ENCODE measurements around the gene HSCB. TPM values are rescaled to one million over a fixed set of nuclear protein-coding genes. Genes with fewer than 3 reads are reported as not detected.
"Not testable (repeated sequence)": the region's sequence is repeated elsewhere in the genome, so short reads cannot be mapped to it uniquely, and the experiment has no call there.

HSCB gene
- total and polyA plus RNA-seq, 3 experiments from 2014 or later: 10.9 to 14.6 (median 12.6) TPM

DNA sequence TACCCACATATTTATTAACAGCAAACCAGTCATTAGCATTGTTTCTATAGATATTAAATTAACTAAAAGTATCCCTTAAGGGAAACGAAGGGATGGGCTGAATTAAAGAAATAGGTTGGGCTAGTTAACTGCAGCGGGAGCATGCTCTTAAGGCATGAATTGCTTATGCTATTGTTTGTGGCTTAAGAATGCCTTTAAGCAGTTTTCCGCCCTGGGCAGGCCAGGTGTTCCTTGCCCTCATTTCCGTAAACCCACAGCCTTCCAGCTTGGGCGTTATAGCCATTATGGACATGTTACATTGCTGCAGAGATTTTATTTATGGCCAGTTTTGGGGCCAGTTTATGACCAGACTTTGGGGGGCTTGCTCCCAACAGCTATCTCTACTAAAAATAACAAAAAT is 63.6 kb downstream of the HSCB start:
- H3K36me3 ChIP-seq (ENCODE audit: insufficient read depth, low read length); H3K9me3 ChIP-seq (ENCODE audit: low read length); H3K4me3 ChIP-seq (ENCODE audit: low read length); CTCF ChIA-PET; DNase-seq; H3K9me3 Mint-ChIP-seq; H3K27ac ChIP-seq (ENCODE audit: low read depth, low read length); H3K27me3 Mint-ChIP-seq; H3K27me3 ChIP-seq (ENCODE audit: insufficient read depth, low read length, poor library complexity, severe bottlenecking); POLR2A ChIA-PET: not testable (repeated sequence)
- peaks cover 3 to 19% (median 10%) of the 10 kb centered on the region in 3 donors for H3K36me3 Mint-ChIP-seq
- peak overlapping the region in 1 of 7 donors; percentile 22 for H3K4me3 Mint-ChIP-seq
- peak overlapping the region in 3 of 8 donors; percentile 46 to 77 (median 46) for H3K27ac Mint-ChIP-seq
- H3K4me1 Mint-ChIP-seq: peaks cover 47 to 63% (median 57%) of the 10 kb centered on the region in 3 donors
- H3K4me1 ChIP-seq (ENCODE audit: insufficient read depth, low read length): peaks cover 38% of the 10 kb centered on the region

Other genes starting within 250 kb of the HSCB start
- under 1 TPM; 0.24 to 0.51 TPM for gene TTC28, start 62.2 kb upstream of the HSCB start, total RNA-seq
- gene TTC28, start 62.2 kb upstream of the HSCB start, polyA plus RNA-seq: 0.60 TPM
- 1 to 10 TPM; 4.5 to 7.7 TPM for gene CHEK2, start 219 bp upstream of the HSCB start, total RNA-seq
- gene CHEK2, start 219 bp upstream of the HSCB start, polyA plus RNA-seq: 5.2 TPM
- gene CCDC117, start 30.7 kb downstream of the HSCB start, total RNA-seq: 10 to 100 TPM; 20.9 to 24.6 TPM
- gene CCDC117, start 30.7 kb downstream of the HSCB start, polyA plus RNA-seq: 11.2 TPM
- gene XBP1, start 58.5 kb downstream of the HSCB start, total RNA-seq: 10 to 100 TPM; 67.3 to 71.4 TPM
- gene XBP1, start 58.5 kb downstream of the HSCB start, polyA plus RNA-seq: 395 TPM
- gene ZNRF3, start 141.5 kb downstream of the HSCB start, total RNA-seq: 1 to 10 TPM; 1.0 to 1.2 TPM
- gene ZNRF3, start 141.5 kb downstream of the HSCB start, polyA plus RNA-seq: 0.35 TPM

All from CD8-positive, alpha-beta memory T cell (primary cell).